Femur (tissue), 1 donor: Measurements from ENCODE around the gene FOXR1.

Experiments
- DNase-seq: peaks from one replicate; pipeline ENCODE4 v3.0.0-alpha.2; 2017

The FOXR1 gene

GRCh38 chr11:119028346-119029068 is 56.9 kb downstream of the FOXR1 start:
- DNase-seq = no peak

- no peak for DNase-seq
Observed at GRCh38 chr11:119029069-119029339, 57.4 kb downstream of the FOXR1 start.

- DNase-seq = peak; percentile 41
Observed at GRCh38 chr11:119029340-119030028, 57.9 kb downstream of the FOXR1 start.

- DNase-seq = no peak
Observed at GRCh38 chr11:119030029-119030328, 58.4 kb downstream of the FOXR1 start.

GRCh38 chr11:119030329-119031047 is 58.9 kb downstream of the FOXR1 start, which contains the start of gene SLC37A4:
SLC37A4 (minus strand) TSS chr11:119030877.
- peak; percentile 97 for DNase-seq
